K562 (cell line): Measurements from ENCODE around the gene MRPL55. TPM values are rescaled to one million over a fixed set of nuclear protein-coding genes. Genes with fewer than 3 reads are reported as not detected.

Experiments
- ATAC-seq: fragments of 200-7000 bp; cut with Tn5 transposase; 3 replicates; pipeline ENCODE4 v1.9.1; 2020; ENCODE audit warnings: moderate library complexity
- BruUV-seq: library from RNA; stranded (reverse); fragments of 400-500 nt; replicated peaks from 2 replicates; lab custom pipeline; 2021; lab: Mats Ljungman, UMichigan
- CTCF ChIA-PET: fragments of 300-600 bp; formaldehyde crosslinking; extraction: SDS; loops from one replicate; lab custom pipeline; 2021; ENCODE audit warnings: low intra/inter-chr PET ratio; lab: Yijun Ruan, JAX
- POLR2A ChIA-PET: fragments of 300-600, 350-650 bp; sonication (Branson Sonifier 250); formaldehyde crosslinking; extraction: SDS; loops from one replicate; lab custom pipeline; 2021; ENCODE audit warnings: antibody characterized with exemption, inconsistent platforms; lab: Yijun Ruan, JAX
- DNase-seq, 4 experiments: peaks; one replicate each; pipeline versions ENCODE4 v3.0.0 to v3.0.0-alpha.2; 2011 to 2018; ENCODE audit warnings: low spot score in 3 of 4, mixed read lengths in 3 of 4; ENCODE audit errors: extremely low read depth in 1 of 4
- FAIRE-seq: peaks from 2 replicates; lab custom pipeline; 2011; peaks lifted over from hg19 to GRCh38; lab: Jason Lieb, UNC
- H2AFZ ChIP-seq: 2 replicates; pipeline ENCODE4 v1.6.0; 2011; ENCODE audit warnings: low read depth, low read length, control low read depth, inconsistent platforms
- H3K27ac ChIP-seq: fragments of 200-600 bp; 3 replicates; pipeline ENCODE4 v1.8.0; 2011; ENCODE audit warnings: low read depth, mild to moderate bottlenecking, control low read depth, inconsistent platforms, low read length, moderate library complexity, mixed read lengths; ENCODE audit errors: extremely low read depth
- H3K27me3 ChIP-seq, 2 experiments: fragments of 300-600 bp in 1 of 2; 2 replicates in 1 of 2; 3 replicates in 1 of 2; pipeline versions ENCODE4 v1.6.0 to v1.8.0; 2011; ENCODE audit warnings: inconsistent platforms in 2 of 2, low read length in 2 of 2, mild to moderate bottlenecking in 1 of 2, mixed read lengths in 1 of 2, moderate library complexity in 1 of 2; ENCODE audit not compliant: control insufficient read depth in 2 of 2, insufficient read depth in 2 of 2
- H3K36me3 ChIP-seq: fragments of 300-600 bp; 3 replicates; pipeline ENCODE4 v1.8.0; 2011; ENCODE audit warnings: mild to moderate bottlenecking, low read length, inconsistent platforms; ENCODE audit not compliant: control insufficient read depth, insufficient read depth
- H3K4me1 ChIP-seq, 2 experiments: fragments of 200-600 bp in 1 of 2; replicated peaks in 1 of 2; 2 replicates in 1 of 2; 3 replicates in 1 of 2; pipeline versions ENCODE4 v1.5.1 to v1.8.0; 2011; ENCODE audit warnings: inconsistent platforms in 2 of 2, low read length in 2 of 2, mild to moderate bottlenecking in 1 of 2, mixed read lengths in 1 of 2, moderate library complexity in 1 of 2; ENCODE audit not compliant: control insufficient read depth in 2 of 2, insufficient read depth in 2 of 2
- H3K4me2 ChIP-seq: 2 replicates; pipeline ENCODE4 v1.6.1; 2011; ENCODE audit warnings: low read length, control low read depth, inconsistent platforms, mixed read lengths; ENCODE audit not compliant: insufficient read depth
- H3K4me3 ChIP-seq: fragments of 200-600 bp; sonication (generic), shearing (Covaris generic); 2 replicates; pipeline ENCODE4 v1.5.1; 2016; ENCODE audit warnings: control low read depth, inconsistent platforms
- H3K79me2 ChIP-seq: fragments of 200-600 bp; 3 replicates; pipeline ENCODE4 v1.8.0; 2011; ENCODE audit warnings: low read length, inconsistent platforms; ENCODE audit not compliant: control insufficient read depth, insufficient read depth
- H3K9ac ChIP-seq, 2 experiments: 2 replicates each; pipeline versions ENCODE4 v1.6.0 to v1.6.1; 2011; ENCODE audit warnings: low read depth in 2 of 2, low read length in 2 of 2, control low read depth in 1 of 2, inconsistent platforms in 1 of 2, mild to moderate bottlenecking in 1 of 2, mixed read lengths in 1 of 2; ENCODE audit not compliant: insufficient read depth in 1 of 2
- H3K9me1 ChIP-seq: one replicate; pipeline ENCODE4 v1.6.0; 2011; ENCODE audit warnings: inconsistent platforms, mild to moderate bottlenecking, low read length, moderate library complexity; ENCODE audit not compliant: control insufficient read depth, insufficient read depth
- H3K9me3 ChIP-seq: replicated peaks from 2 replicates; pipeline ENCODE4 v1.5.1; 2011; ENCODE audit warnings: low read depth, low read length, inconsistent platforms; ENCODE audit not compliant: control insufficient read depth, insufficient read depth
- H4K20me1 ChIP-seq: replicated peaks from 2 replicates; pipeline ENCODE4 v1.6.1; 2011; ENCODE audit warnings: low read length, inconsistent platforms, mixed read lengths; ENCODE audit not compliant: control insufficient read depth, insufficient read depth
- ARID2 ChIP-seq: fragments of 450-650 bp; IDR thresholded peaks from 2 replicates; pipeline ENCODE4 v1.6.1; 2017; ENCODE audit warnings: antibody characterized with exemption, mild to moderate bottlenecking
- CLOCK ChIP-seq: fragments of 250-450 bp; sonication (Bioruptor Pico); IDR thresholded peaks from 2 replicates; pipeline ENCODE4 v1.4.0; 2020; ENCODE audit warnings: mild to moderate bottlenecking, moderate library complexity, borderline replicate concordance
- IFI16 ChIP-seq: fragments of 250-450 bp; sonication (Bioruptor Pico); IDR thresholded peaks from 2 replicates; pipeline ENCODE4 v2.1.2; 2022; ENCODE audit warnings: mild to moderate bottlenecking, inconsistent platforms
- POLR2AphosphoS2 ChIP-seq: IDR thresholded peaks from 2 replicates; pipeline ENCODE4 v1.6.1; 2012; ENCODE audit warnings: low read length, improper control_type of control experiment
- POLR2B ChIP-seq: fragments of 450-650 bp; IDR thresholded peaks from 2 replicates; pipeline ENCODE4 v1.6.1; 2018; ENCODE audit warnings: low read depth; ENCODE audit not compliant: partially characterized antibody
- POLR2G ChIP-seq: fragments of 200-400 bp; formaldehyde crosslinking; IDR thresholded peaks from 2 replicates; pipeline ENCODE4 v1.6.1; 2017; ENCODE audit warnings: low read depth, mild to moderate bottlenecking, antibody characterized with exemption, low read length, moderate library complexity
- RAD51 ChIP-seq: fragments of 450-650 bp; IDR thresholded peaks from 2 replicates; pipeline ENCODE4 v1.7.1; 2016; ENCODE audit warnings: low read depth, mild to moderate bottlenecking, borderline replicate concordance
- RBFOX2 ChIP-seq: fragments of 200-400 bp; formaldehyde crosslinking; IDR thresholded peaks from 2 replicates; pipeline ENCODE4 v1.6.1; 2017; ENCODE audit warnings: low read depth, mild to moderate bottlenecking, low read length, moderate library complexity
- RBM22 ChIP-seq: fragments of 200-400 bp; formaldehyde crosslinking; IDR thresholded peaks from 2 replicates; pipeline ENCODE4 v1.6.1; 2018; ENCODE audit warnings: low read length, low read depth; ENCODE audit not compliant: poor library complexity, severe bottlenecking
- RFX5 ChIP-seq: IDR thresholded peaks from 2 replicates; pipeline ENCODE4 v1.6.1; 2011; ENCODE audit warnings: low read depth, mild to moderate bottlenecking, improper control_type of control experiment, low read length
- SUPT5H ChIP-seq: fragments of 450-650 bp; IDR thresholded peaks from 2 replicates; pipeline ENCODE4 v1.6.1; 2016
- TFAP4 ChIP-seq: sonication (generic); formaldehyde crosslinking; IDR thresholded peaks from 2 replicates; pipeline ENCODE4 v1.8.0; 2022; ENCODE audit warnings: missing genetic modification reagents, mild to moderate bottlenecking, moderate library complexity, borderline replicate concordance
- ZBTB33 ChIP-seq: sonication (generic); formaldehyde crosslinking; IDR thresholded peaks from 2 replicates; pipeline ENCODE4 v1.8.1; 2023; ENCODE audit warnings: mild to moderate bottlenecking, missing genetic modification reagents
- ZC3H4 ChIP-seq: sonication (generic); formaldehyde crosslinking; IDR thresholded peaks from 2 replicates; pipeline ENCODE4 v1.9.0; 2021; ENCODE audit warnings: missing genetic modification reagents, borderline replicate concordance
- ZFPM2 ChIP-seq: fragments of 250-450 bp; sonication (Bioruptor Pico); IDR thresholded peaks from 2 replicates; pipeline ENCODE4 v1.5.1; 2022; ENCODE audit warnings: mild to moderate bottlenecking
- ZFX ChIP-seq: sonication (generic); formaldehyde crosslinking; IDR thresholded peaks from 2 replicates; pipeline ENCODE4 v1.8.0; 2022; ENCODE audit warnings: mild to moderate bottlenecking, missing genetic modification reagents, moderate library complexity
- ZNF239 ChIP-seq: fragments of 250-450 bp; sonication (Bioruptor Pico); IDR thresholded peaks from 2 replicates; pipeline ENCODE4 v1.4.0; 2020; ENCODE audit warnings: mild to moderate bottlenecking
- ZNF695 ChIP-seq: fragments of 450-650 bp; formaldehyde crosslinking; IDR thresholded peaks from 2 replicates; pipeline ENCODE4 v1.4.0; 2020; ENCODE audit warnings: mild to moderate bottlenecking, moderate library complexity
- WGBS: fragments of 100-300 bp; shearing (Covaris generic); methylation state at CpG from one replicate; pipeline ENCODE4 v1.1.6; 2016; ENCODE audit warnings: low coverage, mixed read lengths; ENCODE audit not compliant: insufficient coverage; ENCODE audit errors: missing lambda C conversion rate; 5-methylcytosine and 5-hydroxymethylcytosine counted together
- in situ Hi-C: fragments of 300-500 bp; cut with MboI; formaldehyde crosslinking; loops from 4 replicates; pipeline ENCODE4 v1.15.0; 2018; ENCODE audit warnings: inconsistent platforms, mixed read lengths
- intact Hi-C: fragments of 100-400 bp; cut with micrococcal nuclease; formaldehyde crosslinking; loops from 2 replicates; pipeline ENCODE4 v1.14.2; 2022
- polyA plus RNA-seq, 8 experiments: library from polyadenylated mRNA; depleted of rRNA in 4 of 8; stranded (reverse) in 5 of 8; unstranded in 3 of 8; fragments of >200 nt; fragmentation: Nextera tagmentation in 2 of 8; fragmentation: Illumina TruSeq in 1 of 8; extraction: Ambion mirVana in 2 of 8; extraction: Trizol in 1 of 8; gene quantifications; 2 replicates each; pipeline versions ENCODE4 v1.2.1 to v1.2.3, GENCODE V29; 2011 to 2014; ENCODE audit warnings: inconsistent platforms in 1 of 8, missing spikeins in 1 of 8
- total RNA-seq, 7 experiments: library from RNA; depleted of rRNA in 6 of 7; stranded (reverse); fragments of >200 nt in 6 of 7; fragmentation: Illumina TruSeq in 2 of 7; extraction: Trizol in 2 of 7; gene quantifications; 2 replicates each; pipeline versions ENCODE4 v1.2.1 to v1.2.3, GENCODE V29; 2011 to 2021; ENCODE audit warnings: low replicate concordance in 1 of 7

Gene MRPL55
- total and polyA plus RNA-seq, 9 of the 15 experiments (the other 6 are each of a cell fraction or from before 2014, with no cell fraction given): 34.9 to 228 (median 81.0) TPM

GRCh38 chr1:228098323-228098931, 10.7 kb downstream of the MRPL55 start:
- no peaks in the 10 kb centered on the region for H3K27me3 ChIP-seq
- intact Hi-C loops: no loop called here
- 91% methylated on average over 27 of the region's 28 CpGs for WGBS
- ATAC-seq (no peak), DNase-seq (peak in 2 of 4 experiments; percentile 9 to 29), FAIRE-seq (no peak)
- peaks cover 8 to 48% of the 10 kb centered on the region in 2 experiments for H3K4me1 ChIP-seq
- no peak overlapping the region for H3K27ac ChIP-seq
- ChIA-PET CTCF (no interaction called here), POLR2A (interaction anchor here (0.6 to 6.0 kb wide), 12 partner anchors 8 to 366 kb away, joined by 3 to 92 read pairs (median 3); partner anchors contain the start of genes ARF1 and MRPL55)
- H3K79me2 ChIP-seq: peaks cover 75% of the 10 kb centered on the region
- no peak overlapping the region for H3K9ac ChIP-seq
- no peak for TF ChIP-seq RFX5
- TF ChIP-seq CLOCK (CRISPR knock-in tag): no peak
- no peak for TF ChIP-seq ARID2
- TF ChIP-seq RBM22: peak; percentile 94
- no peak for TF ChIP-seq IFI16
- TF ChIP-seq ZNF239 (CRISPR knock-in tag): no peak
- peak; percentile 43; the same call in 1 of the 2 replicates for TF ChIP-seq ZFX
- TF ChIP-seq ZFPM2: no peak
- TF ChIP-seq POLR2G: peak; percentile 69
- TF ChIP-seq RAD51: no peak
- peak; percentile 55 for TF ChIP-seq ZBTB33 (CRISPR knock-in tag)
- TF ChIP-seq SUPT5H: peak; percentile 41
- peak; percentile 52 for TF ChIP-seq RBFOX2
- TF ChIP-seq ZC3H4 (CRISPR knock-in tag): peak; percentile 72; the same call in 1 of the 2 replicates
- TF ChIP-seq POLR2B: peak; percentile 52
- TF ChIP-seq POLR2AphosphoS2: no peak
- no peak for TF ChIP-seq ZNF695 (CRISPR knock-in tag)
- TF ChIP-seq TFAP4 (CRISPR knock-in tag): peak; percentile 35; the same call in 1 of the 2 replicates
- H3K4me3 ChIP-seq: no peak overlapping the region
- peaks cover 4% of the 10 kb centered on the region for H3K9me3 ChIP-seq
- H3K9me1 ChIP-seq: peaks cover 3% of the 10 kb centered on the region
- H2AFZ ChIP-seq: no peak overlapping the region
- peaks cover 77% of the 10 kb centered on the region for H3K36me3 ChIP-seq
- in situ Hi-C loops: no loop called here
- TSS peak; percentile 69 for BruUV-seq
- peaks cover 59% of the 10 kb centered on the region for H4K20me1 ChIP-seq
- no peak overlapping the region for H3K4me2 ChIP-seq
